Tibial nerve (tissue), 4 donors: ENCODE results near the gene DNA2. TPM values are rescaled to one million over a fixed set of nuclear protein-coding genes. Genes with fewer than 3 reads are reported as not detected.

ENCODE experiments used
- DNase-seq, 2 donors: peaks; one replicate each; pipeline ENCODE4 v3.0.0-alpha.2; 2019; ENCODE audit warnings: low spot score in 2 of 2
- H3K27ac ChIP-seq, 4 donors: fragments of 200-600 bp; sonication (generic) in 3 of 4; one replicate each; pipeline ENCODE4 v1.5.1; 2017 to 2019; ENCODE audit warnings: mild to moderate bottlenecking in 1 of 4
- H3K27me3 ChIP-seq, 2 donors: fragments of 200-600 bp; sonication (generic) in 1 of 2; one replicate each; pipeline versions ENCODE4 v1.5.1 to v1.6.0; 2017 to 2019
- H3K36me3 ChIP-seq, 3 donors: fragments of 200-600 bp; sonication (generic); one replicate each; pipeline ENCODE4 v1.5.1; 2018 to 2019
- H3K4me1 ChIP-seq, 4 donors: fragments of 200-600 bp; sonication (generic) in 3 of 4; one replicate each; pipeline ENCODE4 v1.5.1; 2017 to 2019
- H3K4me3 ChIP-seq, 4 donors: fragments of 200-600 bp; sonication (generic) in 3 of 4; one replicate each; pipeline ENCODE4 v1.5.1; 2017 to 2019; ENCODE audit warnings: mild to moderate bottlenecking in 1 of 4, moderate library complexity in 1 of 4
- H3K9me3 ChIP-seq, 4 donors: fragments of 200-600 bp; sonication (generic) in 3 of 4; one replicate each; pipeline ENCODE4 v1.5.1; 2017 to 2019
- CTCF ChIP-seq, 5 experiments: fragments of 200-600 bp in 3 of 5; fragments of 450-650 bp in 2 of 5; sonication (generic) in 3 of 5; IDR thresholded peaks; one replicate each; pipeline ENCODE4 v1.5.1; 2016 to 2019; ENCODE audit warnings: antibody characterized with exemption in 5 of 5, mild to moderate bottlenecking in 3 of 5, moderate library complexity in 2 of 5
- EP300 ChIP-seq, 2 donors: sonication (generic); formaldehyde crosslinking; IDR thresholded peaks; one replicate each; pipeline ENCODE4 v1.6.1; 2017; ENCODE audit warnings: antibody characterized with exemption in 2 of 2, mild to moderate bottlenecking in 1 of 2
- POLR2A ChIP-seq, 2 donors: fragments of 450-650 bp; IDR thresholded peaks; one replicate each; pipeline ENCODE4 v1.6.1; 2017; ENCODE audit warnings: antibody characterized with exemption in 2 of 2, mild to moderate bottlenecking in 2 of 2, moderate library complexity in 2 of 2
- WGBS, 2 donors: methylation state at CpG; one replicate each; pipeline ENCODE4 v1.1.5; 2018; 5-methylcytosine and 5-hydroxymethylcytosine counted together
- total RNA-seq, 4 donors: library from RNA; depleted of rRNA; stranded (reverse); fragments of >200 nt; gene quantifications; one replicate each; pipeline ENCODE4 v1.1.0, GENCODE V29; 2016

DNA2 gene
- total RNA-seq, 4 donors from 2014 or later, result 1.3 to 11.9 (median 6.0) TPM

GRCh38 chr10:68428396-68429104, 43.2 kb downstream of the DNA2 start:
- no peaks in the 10 kb centered on the region for H3K27me3 ChIP-seq
- WGBS, 2 donors, result 73 to 81% methylated on average over 5 of the region's 5 CpGs
- H3K4me1 ChIP-seq, result no peaks in the 10 kb centered on the region
- H3K9me3 ChIP-seq, result no peaks in the 10 kb centered on the region
- no peak for DNase-seq
- no peak overlapping the region for H3K27ac ChIP-seq
- H3K4me3 ChIP-seq, result no peak overlapping the region
- H3K36me3 ChIP-seq, result peaks cover 0 to 8% (median 0%) of the 10 kb centered on the region in 3 donors
- TF ChIP-seq POLR2A (IDR thresholded peaks at IDR 0.05), result no peak
- TF ChIP-seq CTCF (IDR thresholded peaks at IDR 0.05), result no peak
- TF ChIP-seq EP300 (IDR thresholded peaks at IDR 0.05), result no peak

GRCh38 chr10:68424454-68425014, 47.2 kb downstream of the DNA2 start:
- no peak for DNase-seq
- TF ChIP-seq EP300 (IDR thresholded peaks at IDR 0.05) (no peak), CTCF (IDR thresholded peaks at IDR 0.05) (no peak)
- Histone ChIP-seq H3K27me3 (no peaks in the 10 kb centered on the region), H3K4me1 (no peaks in the 10 kb centered on the region), H3K9me3 (no peaks in the 10 kb centered on the region), H3K27ac (no peak overlapping the region), H3K4me3 (no peak overlapping the region), H3K36me3 (peaks cover 0 to 8% (median 0%) of the 10 kb centered on the region in 3 donors)
- WGBS, 2 donors, result 94 to 97% methylated on average over 20 of the region's 20 CpGs

- Histone ChIP-seq H3K9me3 (no peaks in the 10 kb centered on the region), H3K27ac (no peak overlapping the region), H3K4me1 (no peaks in the 10 kb centered on the region), H3K4me3 (no peak overlapping the region), H3K27me3 (no peaks in the 10 kb centered on the region), H3K36me3 (peaks cover 0 to 8% (median 0%) of the 10 kb centered on the region in 3 donors)
- 88 to 89% methylated on average over 5 of the region's 5 CpGs for WGBS, 2 donors
- no peak for DNase-seq
- TF ChIP-seq CTCF (IDR thresholded peaks at IDR 0.05) (no peak), EP300 (IDR thresholded peaks at IDR 0.05) (no peak), POLR2A (IDR thresholded peaks at IDR 0.05) (no peak)
Observed at GRCh38 chr10:68423522-68423921, 48.3 kb downstream of the DNA2 start.

GRCh38 chr10:68419376-68419775, 52.4 kb downstream of the DNA2 start:
- 85 to 86% methylated on average over 3 of the region's 3 CpGs for WGBS, 2 donors
- H3K27me3 ChIP-seq, result no peaks in the 10 kb centered on the region
- no peak overlapping the region for H3K4me3 ChIP-seq
- no peak for DNase-seq
- no peaks in the 10 kb centered on the region for H3K4me1 ChIP-seq
- TF ChIP-seq CTCF (IDR thresholded peaks at IDR 0.05) (no peak), EP300 (IDR thresholded peaks at IDR 0.05) (no peak), POLR2A (IDR thresholded peaks at IDR 0.05) (no peak)
- H3K36me3 ChIP-seq, result peaks cover 0 to 13% (median 0%) of the 10 kb centered on the region in 3 donors
- H3K27ac ChIP-seq, result no peak overlapping the region
- H3K9me3 ChIP-seq, result no peaks in the 10 kb centered on the region

- Histone ChIP-seq H3K27me3 (no peaks in the 10 kb centered on the region), H3K9me3 (no peaks in the 10 kb centered on the region), H3K36me3 (no peaks in the 10 kb centered on the region), H3K4me3 (no peak overlapping the region), H3K4me1 (peaks cover 0 to 21% (median 4%) of the 10 kb centered on the region in 4 donors), H3K27ac (no peak overlapping the region)
- WGBS, 2 donors, result 90 to 97% methylated on average over 2 of the region's 2 CpGs
- DNase-seq, result no peak
- TF ChIP-seq POLR2A (IDR thresholded peaks at IDR 0.05) (no peak), CTCF (IDR thresholded peaks at IDR 0.05) (no peak), EP300 (IDR thresholded peaks at IDR 0.05) (no peak)
Observed at GRCh38 chr10:68408898-68409518, 62.8 kb downstream of the DNA2 start.
